Endothelial cell of umbilical vein (primary cell): ENCODE measurements around the gene PPFIBP1. TPM values are rescaled to one million over a fixed set of nuclear protein-coding genes. Genes with fewer than 3 reads are reported as not detected.

ENCODE experiments used
- BruUV-seq: library from RNA; stranded (reverse); fragments of 400-500 nt; replicated peaks from 2 replicates; lab custom pipeline; 2021; lab: Mats Ljungman, UMichigan
- CTCF ChIA-PET: fragments of 300-600, 350-600 bp; sonication (Branson Sonifier 250); formaldehyde crosslinking; loops from one replicate; lab custom pipeline; 2021; ENCODE audit warnings: antibody characterized with exemption, inconsistent platforms; lab: Charles Lee
- POLR2A ChIA-PET: fragments of 300-600, 350-600 bp; sonication (Branson Sonifier 250); formaldehyde crosslinking; loops from one replicate; lab custom pipeline; 2021; ENCODE audit warnings: antibody characterized with exemption, inconsistent platforms; lab: Charles Lee
- DNase-seq: peaks from one replicate; pipeline ENCODE4 v3.0.0-alpha.2; 2011; ENCODE audit warnings: low read depth, low spot score
- FAIRE-seq: peaks from 2 replicates; lab custom pipeline; 2011; peaks lifted over from hg19 to GRCh38; lab: Jason Lieb, UNC
- H2AFZ ChIP-seq: 2 replicates; pipeline ENCODE4 v1.6.0; 2012; ENCODE audit warnings: low read depth, low read length, control low read depth, inconsistent platforms
- H3K27ac ChIP-seq: 2 replicates; pipeline ENCODE4 v1.5.1; 2011; ENCODE audit warnings: low read depth, mild to moderate bottlenecking, control low read depth, low read length, moderate library complexity; ENCODE audit not compliant: insufficient read depth
- H3K27me3 ChIP-seq, 2 experiments: 2 replicates each; pipeline versions ENCODE4 v1.6.0 to v1.6.1; 2011; ENCODE audit warnings: low read length in 2 of 2, mixed read lengths in 1 of 2; ENCODE audit not compliant: control insufficient read depth in 2 of 2, insufficient read depth in 2 of 2
- H3K36me3 ChIP-seq, 2 experiments: 2 replicates in 1 of 2; 3 replicates in 1 of 2; pipeline ENCODE4 v1.5.1; 2011; ENCODE audit warnings: low read length in 2 of 2, mild to moderate bottlenecking in 1 of 2, moderate library complexity in 1 of 2; ENCODE audit not compliant: control insufficient read depth in 2 of 2, insufficient read depth in 2 of 2; ENCODE audit errors: extremely low read depth in 1 of 2
- H3K4me1 ChIP-seq: 3 replicates; pipeline ENCODE4 v1.5.1; 2011; ENCODE audit warnings: mild to moderate bottlenecking, low read length; ENCODE audit not compliant: control insufficient read depth, insufficient read depth; ENCODE audit errors: extremely low read depth
- H3K4me2 ChIP-seq: 2 replicates; pipeline ENCODE4 v1.6.1; 2011; ENCODE audit warnings: low read length, control low read depth, mixed read lengths; ENCODE audit not compliant: insufficient read depth
- H3K4me3 ChIP-seq, 3 experiments: fragments of 200-600 bp in 1 of 3; sonication (generic), shearing (Covaris generic) in 1 of 3; replicated peaks in 1 of 3; 2 replicates each; pipeline ENCODE4 v1.5.1; 2011 to 2016; ENCODE audit warnings: control low read depth in 3 of 3, low read length in 3 of 3, mild to moderate bottlenecking in 2 of 3, inconsistent platforms in 1 of 3, low read depth in 1 of 3, moderate library complexity in 1 of 3; ENCODE audit not compliant: insufficient read depth in 1 of 3
- H3K79me2 ChIP-seq: 2 replicates; pipeline ENCODE4 v1.6.0; 2012; ENCODE audit warnings: low read length, inconsistent platforms; ENCODE audit not compliant: control insufficient read depth, insufficient read depth
- H3K9ac ChIP-seq: replicated peaks from 2 replicates; pipeline ENCODE3; 2011; ENCODE audit warnings: low read length, control low read depth; ENCODE audit not compliant: insufficient read depth; ENCODE audit errors: extremely low read depth
- H3K9me1 ChIP-seq: replicated peaks from 3 replicates; pipeline ENCODE4 v1.6.0; 2011; ENCODE audit warnings: mild to moderate bottlenecking, low read length; ENCODE audit not compliant: control insufficient read depth, insufficient read depth; ENCODE audit errors: extremely low read depth
- H3K9me3 ChIP-seq: replicated peaks from 2 replicates; pipeline ENCODE4 v1.5.1; 2012; ENCODE audit warnings: low read length, inconsistent platforms; ENCODE audit not compliant: control insufficient read depth, insufficient read depth
- H4K20me1 ChIP-seq: replicated peaks from 2 replicates; pipeline ENCODE3; 2011; ENCODE audit warnings: mild to moderate bottlenecking, low read length; ENCODE audit not compliant: control insufficient read depth, insufficient read depth; ENCODE audit errors: extremely low read depth
- CTCF ChIP-seq, 2 donors: IDR thresholded peaks; 1 replicate in 1 of 2; 2 replicates in 1 of 2; pipeline ENCODE4 v1.5.1; 2011; ENCODE audit warnings: low read length in 2 of 2, mild to moderate bottlenecking in 2 of 2, moderate library complexity in 2 of 2, control low read depth in 1 of 2, inconsistent platforms in 1 of 2, low read depth in 1 of 2; ENCODE audit not compliant: insufficient read depth in 1 of 2; ENCODE audit errors: extremely low read depth in 1 of 2
- EZH2 ChIP-seq: IDR thresholded peaks from 2 replicates; pipeline ENCODE4 v1.6.1; 2012; ENCODE audit warnings: borderline replicate concordance, low read depth, mild to moderate bottlenecking, moderate library complexity, low read length, inconsistent platforms; ENCODE audit not compliant: severe bottlenecking
- FOS ChIP-seq: IDR thresholded peaks from 2 replicates; pipeline ENCODE4 v1.6.1; 2011; ENCODE audit warnings: mild to moderate bottlenecking, low read length, moderate library complexity, borderline replicate concordance; ENCODE audit not compliant: insufficient read depth
- GATA2 ChIP-seq: IDR thresholded peaks from 2 replicates; pipeline ENCODE4 v1.7.0; 2011; ENCODE audit warnings: low read depth, mild to moderate bottlenecking, moderate library complexity, mixed read lengths, low read length; ENCODE audit not compliant: insufficient read length, insufficient read depth
- JUN ChIP-seq: IDR thresholded peaks from 2 replicates; pipeline ENCODE4 v1.6.1; 2011; ENCODE audit warnings: borderline replicate concordance, low read depth; ENCODE audit not compliant: insufficient read length, insufficient read depth
- MAX ChIP-seq: IDR thresholded peaks from 2 replicates; pipeline ENCODE4 v1.6.1; 2011; ENCODE audit not compliant: insufficient read depth, insufficient read length
- MYC ChIP-seq: IDR thresholded peaks from one replicate; pipeline ENCODE4 v1.6.1; 2011; ENCODE audit warnings: mild to moderate bottlenecking, low read depth, low read length
- POLR2A ChIP-seq: IDR thresholded peaks from 2 replicates; pipeline ENCODE4 v1.6.1; 2012; ENCODE audit warnings: low read depth, mild to moderate bottlenecking, control low read depth, low read length
- POLR2AphosphoS5 ChIP-seq: IDR thresholded peaks from 2 replicates; pipeline ENCODE4 v1.6.1; 2012; ENCODE audit warnings: low read depth, mild to moderate bottlenecking, control low read depth, low read length, moderate library complexity; ENCODE audit not compliant: insufficient read depth
- dilution Hi-C: fragments of 300-500 bp; cut with MboI; formaldehyde crosslinking; loops from one replicate; pipeline ENCODE4 v1.15.0; 2019; ENCODE audit warnings: low sequenced_read_pairs; ENCODE audit not compliant: extremely low pct_ligation_motif_present
- intact Hi-C: fragments of 100-400 bp; cut with micrococcal nuclease; formaldehyde crosslinking; loops from one replicate; pipeline ENCODE4 v1.10.0; 2022
- polyA plus RNA-seq, 4 experiments: library from polyadenylated mRNA; depleted of rRNA in 3 of 4; stranded (reverse) in 3 of 4; unstranded in 1 of 4; fragments of >200 nt; gene quantifications; 2 replicates each; pipeline versions ENCODE4 v1.2.1 to v1.2.3, GENCODE V29; 2011 to 2012; ENCODE audit warnings: missing spikeins in 1 of 4
- total RNA-seq: library from RNA; stranded (reverse); gene quantifications from 2 replicates; pipeline ENCODE4 v1.2.3, GENCODE V29; 2021

PPFIBP1 gene
- total and polyA plus RNA-seq, 2 donors (not counting 3 experiments of a cell fraction or from before 2014, with no cell fraction given): 45.5 to 154 TPM

GRCh38 chr12:27474344-27474743 is 49.7 kb upstream of the PPFIBP1 start:
- Histone ChIP-seq H3K9me3 (no peaks in the 10 kb centered on the region), H3K4me2 (no peak overlapping the region), H3K36me3 (peaks cover 0 to 2% of the 10 kb centered on the region in 2 experiments), H3K27ac (no peak overlapping the region), H3K4me1 (no peaks in the 10 kb centered on the region), H3K79me2 (no peaks in the 10 kb centered on the region), H3K9me1 (no peaks in the 10 kb centered on the region), H3K4me3 (no peak overlapping the region), H2AFZ (no peak overlapping the region), H3K9ac (no peak overlapping the region), H4K20me1 (no peaks in the 10 kb centered on the region), H3K27me3 (no peaks in the 10 kb centered on the region)
- TF ChIP-seq MYC (no peak), JUN (no peak), MAX (no peak), POLR2AphosphoS5 (no peak), CTCF (IDR thresholded peaks at IDR 0.05; ENCODE audit: extremely low read depth in 1 of 2, insufficient read depth in 1 of 2, low read depth in 1 of 2, low read length in 2 of 2) (no peak), POLR2A (no peak), GATA2 (no peak), EZH2 (no peak), FOS (no peak)
- no TSS peak for BruUV-seq
- intact Hi-C loops: no loop called here
- ChIA-PET POLR2A (no interaction called here), CTCF (interaction anchor here (0.9 to 1.0 kb wide), 2 partner anchors 12 to 40 kb away, joined by 3 to 4 read pairs; no protein-coding TSS in a partner anchor)
- no peak for DNase-seq
- FAIRE-seq: no peak
- dilution Hi-C loops: no loop called here
